Measurements from ENCODE around the gene FOXP1.
A peak's percentile ranks its signal among the peaks of the same experiment; 100 is the strongest.
"Not testable (repeated sequence)": the region's sequence is repeated elsewhere in the genome, so short reads cannot be mapped to it uniquely, and the experiment has no call there.

Gene FOXP1

DNA sequence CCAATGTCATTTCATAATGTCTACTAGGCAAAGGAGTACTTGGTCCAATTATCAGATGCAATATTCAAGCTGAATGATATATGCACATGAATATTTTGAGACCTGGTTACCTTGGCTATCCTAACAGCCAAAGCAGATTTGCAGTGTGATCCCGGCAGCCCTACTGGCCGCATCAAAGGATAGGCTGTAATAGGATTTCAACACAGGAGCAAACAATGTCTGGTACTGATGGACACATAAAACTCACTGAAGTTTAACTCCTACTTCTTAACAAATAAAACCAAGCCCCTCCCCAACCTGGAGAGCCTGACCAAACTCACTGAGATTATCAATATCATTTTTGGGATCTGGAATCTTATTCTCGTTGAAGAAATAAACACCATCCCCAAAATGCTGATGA is 130.2 kb downstream of the FOXP1 start:
- DNase-seq (ENCODE audit: low read depth in 2 of 2), result no peak

DNA sequence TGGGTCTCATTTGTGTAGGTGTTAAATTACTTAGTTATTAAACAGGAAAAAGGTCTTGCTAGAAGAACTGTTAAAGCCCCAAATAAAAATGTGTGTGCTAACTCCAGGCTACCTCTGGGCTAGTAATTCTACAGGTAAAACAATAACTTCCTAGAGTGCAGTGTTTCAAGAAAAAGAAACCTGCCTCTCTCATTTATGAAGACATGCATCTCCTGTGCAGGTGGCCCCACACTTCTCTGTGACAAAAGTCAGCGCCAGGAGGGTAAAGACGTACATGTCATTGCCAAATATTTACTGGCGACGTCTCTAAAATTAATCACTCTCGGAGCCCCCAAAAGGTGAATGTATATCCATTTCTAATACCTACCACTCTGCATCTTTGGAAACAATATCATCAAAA is 131.7 kb downstream of the FOXP1 start:
- no peak for DNase-seq (ENCODE audit: low read depth in 2 of 2)

DNA sequence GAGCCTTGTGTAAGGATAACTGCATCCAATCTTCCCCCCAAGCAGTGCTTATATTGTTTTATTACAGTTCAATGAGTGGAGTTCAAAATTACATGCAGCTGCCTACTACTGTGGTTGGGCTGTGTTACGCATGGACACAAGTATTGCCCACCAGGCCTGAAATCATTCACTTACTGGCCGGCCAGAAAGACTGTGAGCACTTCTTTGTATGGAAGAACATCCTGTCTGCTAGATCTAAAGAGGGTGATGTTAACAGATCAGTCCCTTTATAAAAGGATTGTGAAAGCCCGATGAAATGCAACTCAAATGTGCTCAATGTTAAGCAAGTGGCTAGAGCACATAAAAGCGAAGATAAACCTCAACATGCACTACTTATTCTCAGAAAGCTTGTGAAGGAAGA is 132.5 kb downstream of the FOXP1 start:
- peak in 1 of 2 experiments; percentile 16 for DNase-seq (ENCODE audit: low read depth in 2 of 2)

DNA sequence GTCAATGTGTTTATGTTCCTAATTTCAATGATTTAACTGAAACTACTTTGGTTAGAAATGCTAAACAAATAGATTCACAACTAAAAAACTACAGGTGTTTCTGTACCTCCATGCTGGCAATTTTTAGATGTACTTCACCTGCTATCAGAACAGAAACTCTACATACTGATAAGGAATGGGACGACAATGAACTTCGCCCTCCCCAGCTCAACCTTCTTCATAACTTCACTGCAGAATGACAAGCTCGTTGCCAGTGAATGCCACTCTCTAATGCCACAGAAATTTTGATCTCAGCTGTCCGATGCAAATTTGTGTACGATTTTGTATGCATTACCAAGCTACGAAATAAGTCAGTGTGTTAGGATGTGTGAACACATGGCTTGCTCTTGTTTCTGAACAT is 133.4 kb downstream of the FOXP1 start:
- no peak for DNase-seq (ENCODE audit: low read depth in 2 of 2)

DNA sequence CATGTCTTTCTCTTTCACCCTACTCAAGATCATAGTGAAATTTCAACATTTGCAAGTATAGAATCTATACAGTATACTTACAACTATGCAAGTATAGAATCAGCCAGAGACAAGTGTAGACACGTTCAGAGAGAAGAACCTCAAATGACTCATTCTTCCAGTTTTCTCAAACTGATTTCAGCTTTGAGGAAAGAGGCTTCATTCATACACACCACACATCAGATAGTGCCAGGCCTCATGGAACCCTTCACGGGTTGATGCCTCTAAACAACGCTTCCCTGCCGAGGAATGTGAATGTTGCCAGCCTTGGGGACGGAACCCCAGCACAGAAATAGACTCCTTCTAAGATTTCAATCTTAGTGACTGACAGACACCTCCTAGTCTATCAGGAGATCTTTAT is 135.7 kb downstream of the FOXP1 start:
- DNase-seq (ENCODE audit: low read depth in 2 of 2), result no peak

DNA sequence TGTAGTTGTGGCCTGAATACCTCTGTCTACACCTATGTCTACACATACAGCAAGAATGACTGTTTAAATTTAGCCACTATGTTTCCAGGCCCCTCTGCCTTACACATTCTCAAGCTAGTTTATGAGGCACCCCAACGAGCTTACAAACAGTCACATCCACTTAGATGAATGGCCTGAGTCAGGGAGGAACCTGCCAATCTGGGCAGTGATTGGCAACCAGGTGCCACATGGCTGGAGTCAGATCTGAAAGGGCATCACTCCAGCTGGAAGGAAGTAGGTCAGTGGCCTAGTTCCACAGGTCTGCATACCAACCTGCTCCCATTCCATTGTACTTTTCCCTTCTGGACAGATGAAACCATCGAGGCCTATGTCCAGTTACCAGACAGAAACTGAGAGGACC is 136.3 kb downstream of the FOXP1 start:
- no peak for DNase-seq (ENCODE audit: low read depth in 2 of 2)

DNA sequence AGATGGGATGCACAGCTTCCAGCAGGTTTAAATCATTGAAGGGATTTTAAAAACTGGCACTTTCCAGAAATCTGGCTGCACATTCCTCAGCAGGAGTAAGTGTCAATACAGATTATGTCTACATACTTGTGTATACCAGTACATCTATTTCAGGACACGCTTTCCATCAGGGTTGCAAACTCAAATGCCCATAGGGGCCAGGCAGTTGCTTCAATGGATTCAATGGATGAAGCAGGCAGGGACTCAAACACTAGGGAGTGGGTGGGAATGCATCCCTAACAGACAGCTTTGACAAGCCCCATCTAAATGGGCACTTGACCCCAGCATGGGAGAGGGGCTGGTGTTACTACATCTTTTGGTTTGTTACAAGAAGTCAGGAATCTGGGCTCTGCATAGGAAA is 136.8 kb downstream of the FOXP1 start:
- no peak for DNase-seq (ENCODE audit: low read depth in 2 of 2)

DNA sequence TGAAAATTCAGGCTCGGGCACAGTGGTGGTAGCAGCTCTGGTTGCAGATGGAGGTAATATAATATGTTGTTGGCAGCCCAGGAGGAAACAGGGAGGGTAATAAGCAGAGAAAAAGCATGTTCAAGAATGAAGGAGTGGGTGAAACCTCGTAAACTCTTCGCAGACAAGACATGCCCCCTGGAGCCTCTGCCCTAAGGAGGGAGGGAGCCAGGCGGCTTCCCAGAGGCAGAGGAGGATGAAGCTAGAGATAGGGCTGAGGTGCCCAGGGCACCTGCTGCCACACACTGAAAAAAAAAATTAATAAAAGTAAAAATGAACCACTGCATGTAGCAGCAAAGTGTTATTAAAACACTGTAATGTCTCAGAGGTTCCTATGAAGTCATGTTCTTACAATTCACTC is 137.3 kb downstream of the FOXP1 start:
- no peak for DNase-seq (ENCODE audit: low read depth in 2 of 2)

DNA sequence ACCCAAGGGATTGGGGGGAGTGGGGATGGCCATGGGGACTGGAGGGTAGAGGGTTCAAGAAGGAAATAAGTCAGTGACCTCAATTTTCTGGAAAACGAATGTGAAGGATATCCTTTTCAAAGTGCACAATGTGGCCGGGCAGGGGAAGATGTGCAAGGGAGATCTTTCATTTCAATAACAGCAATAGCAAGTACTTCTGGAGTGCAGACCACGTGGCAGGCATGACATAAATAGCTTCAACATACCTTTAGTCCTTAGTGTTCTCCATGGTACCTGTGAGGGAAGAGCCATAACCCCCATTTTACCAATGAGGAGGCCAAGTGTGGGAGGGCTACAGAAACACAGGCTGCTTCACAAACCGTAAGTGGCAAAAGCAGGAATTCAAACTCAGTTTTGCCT is 138.7 kb downstream of the FOXP1 start:
- no peak for DNase-seq (ENCODE audit: low read depth in 2 of 2)

DNA sequence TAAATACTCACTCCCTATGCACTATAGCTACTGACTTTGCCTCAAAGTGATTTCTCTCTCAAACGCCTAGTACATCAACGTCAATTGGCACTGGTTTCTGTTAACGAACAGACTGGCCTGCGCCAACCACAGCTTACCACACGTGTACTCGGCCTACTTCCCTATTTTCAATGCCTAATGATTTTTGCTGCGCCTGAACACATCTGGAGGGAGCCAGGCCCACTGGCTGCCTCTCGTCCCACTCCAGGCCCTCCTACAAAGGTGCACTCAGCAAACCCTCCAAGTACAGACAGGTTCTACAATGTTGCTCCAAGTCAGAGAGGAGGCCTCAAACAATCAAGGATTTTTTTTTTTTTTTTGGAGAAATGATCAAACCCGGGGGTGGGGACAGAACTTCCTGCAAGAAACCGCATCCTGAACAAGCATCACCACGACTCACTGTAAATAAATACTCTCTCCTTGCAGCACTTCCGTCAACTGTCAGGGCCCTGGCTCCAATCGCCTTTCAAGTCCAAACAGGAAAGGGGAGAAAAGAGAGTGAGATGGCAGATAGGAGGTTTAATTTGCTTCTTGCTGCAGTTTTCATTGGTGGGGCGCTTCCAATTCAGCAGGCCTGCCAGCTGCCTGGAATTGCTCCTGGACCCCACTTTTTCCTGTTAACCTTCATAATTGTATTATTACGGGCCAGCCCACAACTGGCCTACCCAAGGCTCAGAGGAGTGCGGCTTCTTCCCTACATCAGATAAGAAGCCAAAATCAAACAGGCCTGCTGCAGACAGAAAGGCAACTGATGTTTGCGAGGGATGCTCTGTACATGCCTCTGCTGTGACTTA is 139.3 kb downstream of the FOXP1 start:
- DNase-seq (ENCODE audit: low read depth in 2 of 2), result peak; percentile 18 to 28

DNA sequence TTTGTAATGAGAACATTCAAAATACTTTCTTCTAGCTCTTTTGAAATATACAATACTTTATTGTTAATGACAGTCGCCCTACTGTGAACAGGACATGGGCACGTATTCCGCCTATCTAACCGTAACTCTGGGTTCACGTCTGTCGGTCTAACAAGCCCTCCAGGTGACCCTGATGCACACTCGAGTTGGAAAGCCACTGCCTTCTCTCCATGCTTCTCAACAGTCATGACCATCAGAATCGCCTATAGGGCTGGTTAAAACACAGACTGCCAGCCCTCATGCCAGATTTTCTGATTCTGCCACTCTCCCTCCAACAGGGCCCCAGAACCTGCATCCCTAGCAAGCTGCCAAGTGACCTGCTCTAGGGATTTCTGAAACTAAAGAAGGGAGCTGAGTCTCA is 140.2 kb downstream of the FOXP1 start:
- DNase-seq (ENCODE audit: low read depth in 2 of 2), result no peak

DNA sequence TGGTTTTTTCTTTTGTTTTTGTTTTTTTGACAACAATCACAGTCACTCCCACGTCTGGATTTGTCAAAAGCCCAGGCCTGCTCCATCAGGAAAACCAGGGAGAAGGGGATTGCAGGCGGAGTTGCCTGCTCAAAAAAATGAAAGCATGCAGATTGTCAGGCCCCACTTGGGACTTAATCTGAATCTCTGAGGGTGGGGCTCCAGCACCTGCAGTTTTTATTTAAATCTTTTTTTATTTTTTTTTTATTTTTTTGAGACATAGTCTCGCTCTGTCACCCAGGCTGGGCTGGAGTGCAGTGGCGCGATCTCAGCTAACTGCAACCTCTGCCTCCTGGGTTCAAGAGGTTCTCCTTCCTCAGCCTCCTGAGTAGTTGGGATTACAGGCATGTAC is 140.9 kb downstream of the FOXP1 start:
- no peak for DNase-seq (ENCODE audit: low read depth in 2 of 2)

DNA sequence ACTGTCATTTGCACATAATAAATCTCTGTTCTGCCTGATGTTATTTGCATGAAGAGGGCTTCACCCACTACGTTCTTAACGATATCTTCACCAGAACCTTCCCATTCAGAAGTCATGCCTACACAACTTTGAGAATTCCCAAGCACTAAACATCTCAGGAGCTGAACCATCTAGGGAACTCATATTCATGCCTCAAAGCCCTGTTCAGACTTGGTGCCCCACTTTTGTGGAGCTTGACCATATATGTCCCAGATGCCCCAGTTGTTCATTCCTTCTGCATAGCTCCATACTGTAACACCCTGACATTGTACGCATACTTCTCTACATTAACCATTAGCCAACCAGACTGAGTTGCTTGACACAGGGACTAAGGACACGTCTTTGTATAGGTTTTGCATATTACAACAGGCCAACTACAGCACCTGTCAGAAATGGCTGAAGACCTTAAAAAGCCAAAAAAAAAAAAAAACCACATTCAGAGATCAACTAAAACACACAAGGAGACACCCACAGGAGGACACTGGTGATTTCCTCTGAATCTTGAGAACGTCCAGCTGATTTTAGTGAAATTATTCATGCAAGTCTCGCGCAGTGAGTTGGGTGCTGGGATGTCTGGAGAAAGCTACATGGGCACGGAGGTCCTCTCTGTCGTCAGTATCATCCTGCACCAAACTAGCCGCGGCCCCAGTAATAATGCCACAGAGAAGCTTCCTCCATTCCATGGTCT is 141.4 kb downstream of the FOXP1 start:
- no peak for DNase-seq (ENCODE audit: low read depth in 2 of 2)

DNA sequence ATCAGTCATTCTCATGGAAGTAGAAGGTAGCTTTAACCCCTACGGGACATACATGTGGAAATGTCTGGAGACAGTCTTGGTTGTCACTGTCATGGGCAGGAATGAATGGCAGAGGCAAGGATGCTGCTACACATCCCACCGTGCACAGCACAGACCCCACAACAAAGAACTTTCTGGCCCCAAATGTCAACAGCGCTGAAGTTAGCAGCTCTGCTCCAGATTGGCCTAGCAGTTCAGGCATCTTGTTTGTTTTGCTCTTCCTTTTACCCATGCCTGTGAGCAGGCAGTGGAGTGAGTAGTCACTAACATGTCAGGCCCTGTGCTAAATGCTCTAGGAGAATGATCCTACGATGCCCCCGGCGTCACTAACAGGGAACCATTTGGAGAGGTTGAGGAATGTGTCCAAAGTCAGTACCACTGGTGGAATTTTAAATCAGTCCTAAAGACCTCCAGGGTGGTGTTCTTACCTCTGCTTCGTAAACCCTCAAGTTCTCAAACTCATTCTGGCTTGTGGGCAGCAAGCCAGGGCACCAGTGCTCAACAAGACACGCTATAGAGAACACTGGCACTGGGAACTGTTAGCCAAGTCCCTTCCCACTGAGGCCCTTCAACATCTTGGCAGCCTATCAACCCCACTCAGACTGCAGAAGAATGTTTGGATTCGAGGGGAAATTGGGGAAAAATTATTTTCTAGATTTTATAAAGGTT is 142.2 kb downstream of the FOXP1 start:
- DNase-seq (ENCODE audit: low read depth in 2 of 2), result no peak

DNA sequence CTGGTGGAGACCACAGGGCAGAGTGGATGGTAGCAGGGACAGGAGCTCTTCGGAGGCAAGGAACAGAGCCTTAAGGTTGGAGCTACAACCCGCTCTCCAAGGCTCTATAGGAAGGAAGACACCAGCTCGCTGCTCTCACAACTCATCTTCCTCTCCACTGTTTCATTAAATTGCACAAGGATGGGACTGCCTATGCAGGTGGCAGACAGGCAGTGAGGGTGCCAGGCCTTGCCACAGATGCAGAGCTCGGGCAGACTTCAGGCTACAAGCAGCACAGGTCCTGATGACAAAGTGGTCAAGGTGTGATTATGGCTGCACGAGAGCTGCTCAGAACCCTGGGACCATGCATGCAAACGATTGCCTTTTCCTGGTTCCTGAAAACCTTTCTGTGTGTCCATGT is 144.6 kb downstream of the FOXP1 start:
- no peak for DNase-seq (ENCODE audit: low read depth in 2 of 2)

DNA sequence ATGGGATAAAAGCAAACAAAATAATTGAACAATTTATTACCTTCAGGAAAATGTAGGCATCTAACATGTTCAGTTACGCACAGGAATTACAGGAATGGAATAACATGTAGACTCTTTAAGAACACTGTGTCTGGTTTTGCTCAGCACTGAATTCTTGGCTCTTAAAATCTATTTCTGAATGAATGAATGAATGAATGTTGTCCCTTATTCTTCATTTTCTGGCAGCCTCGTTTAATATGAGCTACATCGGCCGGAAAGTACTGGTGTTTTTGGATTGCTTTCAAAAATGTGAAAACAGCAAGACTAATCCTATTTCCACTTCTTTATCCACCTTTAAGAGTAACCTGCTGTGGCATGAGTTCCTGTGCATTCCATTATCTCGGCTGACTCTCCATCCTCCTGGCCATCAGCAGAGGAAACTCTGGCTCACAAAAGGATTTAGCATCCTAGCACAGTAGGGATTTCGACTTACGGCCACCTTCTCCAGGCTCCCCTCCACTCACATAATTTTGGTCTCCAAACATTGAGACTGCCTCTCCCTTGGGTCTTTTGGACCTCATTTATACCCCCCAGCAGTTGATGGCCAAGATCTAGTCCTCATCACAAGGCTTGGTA is 145.3 kb downstream of the FOXP1 start:
- no peak for DNase-seq (ENCODE audit: low read depth in 2 of 2)

DNA sequence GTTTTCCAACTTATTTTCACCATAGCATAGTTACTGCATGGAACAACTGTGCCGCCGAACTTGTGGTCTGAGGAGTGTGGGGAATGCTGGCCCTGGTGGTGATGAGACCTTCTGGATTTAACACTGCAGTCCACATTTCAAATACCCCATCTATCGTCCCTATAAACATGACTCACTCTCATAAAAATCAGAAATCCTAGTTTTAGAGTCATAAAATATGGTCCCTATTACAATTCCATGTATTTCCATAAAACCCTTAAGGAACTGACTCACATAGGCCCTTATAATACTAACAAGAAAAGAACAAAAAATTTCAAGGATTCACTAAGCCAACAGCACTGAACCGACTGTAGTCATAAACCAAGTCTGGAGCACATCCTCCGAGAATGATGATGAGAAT is 147.2 kb downstream of the FOXP1 start:
- DNase-seq (ENCODE audit: low read depth in 2 of 2), result peak; percentile 89 to 91

DNA sequence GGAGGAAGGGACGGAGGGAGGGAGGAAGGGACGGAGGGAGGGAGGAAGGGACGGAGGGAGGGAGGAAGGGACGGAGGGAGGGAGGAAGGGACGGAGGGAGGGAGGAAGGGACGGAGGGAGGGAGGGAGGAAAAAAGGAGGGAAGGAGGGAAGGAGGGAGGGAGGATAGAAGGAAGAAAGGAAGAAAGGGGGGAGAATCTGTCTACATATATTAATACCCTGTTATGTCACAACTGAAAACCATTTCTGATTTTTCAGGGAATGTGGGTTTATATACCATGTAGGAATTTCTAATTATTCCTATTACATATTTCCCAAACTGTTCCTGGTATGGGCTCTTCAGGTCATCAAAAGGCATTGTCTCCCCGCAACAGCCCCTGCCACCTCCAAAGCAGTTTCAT is 147.7 kb downstream of the FOXP1 start:
- DNase-seq (ENCODE audit: low read depth in 2 of 2), result not testable (repeated sequence)

DNA sequence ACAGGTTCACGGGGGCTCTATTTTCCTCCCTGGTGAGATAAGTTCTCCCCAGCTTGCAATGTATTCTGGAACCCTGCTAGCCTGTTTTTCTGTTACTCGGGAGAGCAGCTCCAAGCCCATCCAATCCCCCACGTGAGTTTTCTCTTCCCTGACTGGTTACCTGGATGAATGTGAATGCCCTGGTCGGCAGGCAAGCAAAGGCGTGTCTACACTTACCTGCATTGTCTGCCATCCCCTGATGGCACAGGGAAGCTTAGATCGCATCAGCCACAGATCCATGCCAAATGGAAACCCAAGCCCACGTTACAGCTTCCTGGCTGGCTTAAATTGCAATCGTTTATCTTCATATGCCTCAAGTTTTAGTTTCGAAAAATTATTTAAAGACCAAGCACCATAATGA is 149.9 kb downstream of the FOXP1 start:
- no peak for DNase-seq (ENCODE audit: low read depth in 2 of 2)

DNA sequence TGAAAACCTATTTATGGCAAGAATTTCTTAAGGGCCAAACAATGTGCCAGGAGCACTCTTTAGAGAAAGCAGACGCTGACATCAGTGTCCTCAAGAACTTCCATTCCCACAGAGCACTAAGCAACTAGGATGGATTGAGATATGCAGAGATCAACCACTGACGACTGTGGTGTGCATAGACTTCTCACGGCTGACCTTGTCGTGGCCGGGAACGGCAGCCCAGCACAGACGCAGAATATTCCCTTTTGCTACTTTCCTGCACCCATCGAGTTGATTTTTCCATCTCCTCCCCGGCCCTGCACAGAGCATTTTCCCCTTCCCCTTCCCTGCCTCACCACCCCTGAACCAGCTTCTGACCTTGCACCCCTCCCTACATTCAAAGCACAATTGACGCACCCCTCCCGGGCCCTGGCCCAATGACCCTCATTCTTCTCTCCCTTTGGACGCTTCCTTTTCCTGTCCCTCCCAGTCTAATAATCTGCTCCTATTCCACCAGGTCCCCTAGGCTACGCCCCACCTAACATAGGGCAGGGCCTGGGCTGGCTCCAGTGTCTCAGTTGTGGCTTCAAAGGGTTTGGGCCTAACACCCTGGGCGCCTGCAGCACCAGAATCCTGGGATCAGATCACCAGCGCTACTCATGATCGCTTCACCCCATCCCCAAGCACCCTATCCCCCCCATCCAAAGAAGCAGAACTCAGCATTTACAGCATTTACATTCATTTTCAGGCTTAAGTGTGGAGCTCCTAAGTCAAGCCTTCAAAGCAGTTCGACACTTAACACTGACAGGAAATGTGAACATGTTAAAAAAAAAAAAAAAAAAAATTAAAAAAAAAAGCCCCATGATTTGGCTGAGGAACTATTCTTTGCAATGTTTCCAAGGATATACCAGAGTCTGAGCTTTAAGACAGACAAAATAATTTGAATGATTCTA is 151.2 kb downstream of the FOXP1 start:
- no peak for DNase-seq (ENCODE audit: low read depth in 2 of 2)

DNA sequence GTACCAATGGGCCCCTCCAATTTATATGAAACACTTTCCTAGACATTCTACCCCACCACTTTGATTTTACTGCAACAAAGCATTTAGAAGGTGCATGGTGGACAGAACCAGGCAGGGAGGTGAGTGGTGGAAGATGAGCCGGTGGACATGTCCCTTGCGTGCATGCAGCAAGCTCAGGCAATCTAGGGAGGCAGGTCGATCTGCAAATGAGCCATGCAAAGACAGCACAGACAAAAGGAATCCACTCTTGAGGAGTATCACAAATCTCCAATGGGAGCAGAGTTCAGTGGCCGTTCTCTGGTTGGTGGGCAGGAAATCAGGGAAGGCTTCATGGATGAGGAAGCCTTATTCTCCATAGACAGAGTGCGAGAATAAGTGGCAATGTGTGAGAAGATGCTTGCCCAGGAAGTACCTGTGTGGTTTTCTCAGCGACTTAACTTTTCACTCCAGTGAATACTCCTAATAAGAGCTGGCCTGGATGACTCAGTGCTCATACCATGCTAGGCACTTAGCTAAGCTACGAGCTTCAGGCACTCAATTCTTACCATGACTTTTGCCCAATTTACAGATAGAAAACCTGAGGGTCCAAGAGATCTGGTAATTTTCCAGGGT is 152.5 kb downstream of the FOXP1 start:
- DNase-seq (ENCODE audit: low read depth in 2 of 2), result no peak
